Tibial nerve (tissue), 3 donors: ENCODE measurements around the gene VWA7.
A peak's percentile ranks its signal among the peaks of the same experiment; 100 is the strongest.

Experiments used
- CTCF ChIP-seq, 5 experiments: fragments of 200-600 bp in 3 of 5; fragments of 450-650 bp in 2 of 5; sonication (generic) in 3 of 5; IDR thresholded peaks; one replicate each; pipeline ENCODE4 v1.5.1; 2016 to 2019; ENCODE audit warnings: antibody characterized with exemption in 5 of 5, mild to moderate bottlenecking in 3 of 5, moderate library complexity in 2 of 5
- POLR2A ChIP-seq, 2 donors: fragments of 450-650 bp; IDR thresholded peaks; one replicate each; pipeline ENCODE4 v1.6.1; 2017; ENCODE audit warnings: antibody characterized with exemption in 2 of 2, mild to moderate bottlenecking in 2 of 2, moderate library complexity in 2 of 2

- TF ChIP-seq CTCF (IDR thresholded peaks at IDR 0.05) (no peak), POLR2A (IDR thresholded peaks at IDR 0.05) (peak; percentile 72 to 73)
These were observed 49.7 kb upstream of the VWA7 start for GRCh38 chr6:31826793-31827285.
